Endothelial cell of umbilical vein (primary cell): ENCODE data around the gene TOM1L2. TPM values are rescaled to one million over a fixed set of nuclear protein-coding genes. Genes with fewer than 3 reads are reported as not detected.

ENCODE experiments used
- BruUV-seq: library from RNA; stranded (reverse); fragments of 400-500 nt; replicated peaks from 2 replicates; lab custom pipeline; 2021; lab: Mats Ljungman, UMichigan
- CTCF ChIA-PET: fragments of 300-600, 350-600 bp; sonication (Branson Sonifier 250); formaldehyde crosslinking; loops from one replicate; lab custom pipeline; 2021; ENCODE audit warnings: antibody characterized with exemption, inconsistent platforms; lab: Charles Lee
- POLR2A ChIA-PET: fragments of 300-600, 350-600 bp; sonication (Branson Sonifier 250); formaldehyde crosslinking; loops from one replicate; lab custom pipeline; 2021; ENCODE audit warnings: antibody characterized with exemption, inconsistent platforms; lab: Charles Lee
- DNase-seq: peaks from one replicate; pipeline ENCODE4 v3.0.0-alpha.2; 2011; ENCODE audit warnings: low read depth, low spot score
- FAIRE-seq: peaks from 2 replicates; lab custom pipeline; 2011; peaks lifted over from hg19 to GRCh38; lab: Jason Lieb, UNC
- H2AFZ ChIP-seq: 2 replicates; pipeline ENCODE4 v1.6.0; 2012; ENCODE audit warnings: low read depth, low read length, control low read depth, inconsistent platforms
- H3K27ac ChIP-seq: 2 replicates; pipeline ENCODE4 v1.5.1; 2011; ENCODE audit warnings: low read depth, mild to moderate bottlenecking, control low read depth, low read length, moderate library complexity; ENCODE audit not compliant: insufficient read depth
- H3K27me3 ChIP-seq, 2 experiments: 2 replicates each; pipeline versions ENCODE4 v1.6.0 to v1.6.1; 2011; ENCODE audit warnings: low read length in 2 of 2, mixed read lengths in 1 of 2; ENCODE audit not compliant: control insufficient read depth in 2 of 2, insufficient read depth in 2 of 2
- H3K36me3 ChIP-seq, 2 experiments: 2 replicates in 1 of 2; 3 replicates in 1 of 2; pipeline ENCODE4 v1.5.1; 2011; ENCODE audit warnings: low read length in 2 of 2, mild to moderate bottlenecking in 1 of 2, moderate library complexity in 1 of 2; ENCODE audit not compliant: control insufficient read depth in 2 of 2, insufficient read depth in 2 of 2; ENCODE audit errors: extremely low read depth in 1 of 2
- H3K4me1 ChIP-seq: 3 replicates; pipeline ENCODE4 v1.5.1; 2011; ENCODE audit warnings: mild to moderate bottlenecking, low read length; ENCODE audit not compliant: control insufficient read depth, insufficient read depth; ENCODE audit errors: extremely low read depth
- H3K4me2 ChIP-seq: 2 replicates; pipeline ENCODE4 v1.6.1; 2011; ENCODE audit warnings: low read length, control low read depth, mixed read lengths; ENCODE audit not compliant: insufficient read depth
- H3K4me3 ChIP-seq, 3 experiments: fragments of 200-600 bp in 1 of 3; sonication (generic), shearing (Covaris generic) in 1 of 3; replicated peaks in 1 of 3; 2 replicates each; pipeline ENCODE4 v1.5.1; 2011 to 2016; ENCODE audit warnings: control low read depth in 3 of 3, low read length in 3 of 3, mild to moderate bottlenecking in 2 of 3, inconsistent platforms in 1 of 3, low read depth in 1 of 3, moderate library complexity in 1 of 3; ENCODE audit not compliant: insufficient read depth in 1 of 3
- H3K79me2 ChIP-seq: 2 replicates; pipeline ENCODE4 v1.6.0; 2012; ENCODE audit warnings: low read length, inconsistent platforms; ENCODE audit not compliant: control insufficient read depth, insufficient read depth
- H3K9ac ChIP-seq: replicated peaks from 2 replicates; pipeline ENCODE3; 2011; ENCODE audit warnings: low read length, control low read depth; ENCODE audit not compliant: insufficient read depth; ENCODE audit errors: extremely low read depth
- H3K9me1 ChIP-seq: replicated peaks from 3 replicates; pipeline ENCODE4 v1.6.0; 2011; ENCODE audit warnings: mild to moderate bottlenecking, low read length; ENCODE audit not compliant: control insufficient read depth, insufficient read depth; ENCODE audit errors: extremely low read depth
- H3K9me3 ChIP-seq: replicated peaks from 2 replicates; pipeline ENCODE4 v1.5.1; 2012; ENCODE audit warnings: low read length, inconsistent platforms; ENCODE audit not compliant: control insufficient read depth, insufficient read depth
- H4K20me1 ChIP-seq: replicated peaks from 2 replicates; pipeline ENCODE3; 2011; ENCODE audit warnings: mild to moderate bottlenecking, low read length; ENCODE audit not compliant: control insufficient read depth, insufficient read depth; ENCODE audit errors: extremely low read depth
- CTCF ChIP-seq, 2 donors: IDR thresholded peaks; 1 replicate in 1 of 2; 2 replicates in 1 of 2; pipeline ENCODE4 v1.5.1; 2011; ENCODE audit warnings: low read length in 2 of 2, mild to moderate bottlenecking in 2 of 2, moderate library complexity in 2 of 2, control low read depth in 1 of 2, inconsistent platforms in 1 of 2, low read depth in 1 of 2; ENCODE audit not compliant: insufficient read depth in 1 of 2; ENCODE audit errors: extremely low read depth in 1 of 2
- EZH2 ChIP-seq: IDR thresholded peaks from 2 replicates; pipeline ENCODE4 v1.6.1; 2012; ENCODE audit warnings: borderline replicate concordance, low read depth, mild to moderate bottlenecking, moderate library complexity, low read length, inconsistent platforms; ENCODE audit not compliant: severe bottlenecking
- FOS ChIP-seq: IDR thresholded peaks from 2 replicates; pipeline ENCODE4 v1.6.1; 2011; ENCODE audit warnings: mild to moderate bottlenecking, low read length, moderate library complexity, borderline replicate concordance; ENCODE audit not compliant: insufficient read depth
- GATA2 ChIP-seq: IDR thresholded peaks from 2 replicates; pipeline ENCODE4 v1.7.0; 2011; ENCODE audit warnings: low read depth, mild to moderate bottlenecking, moderate library complexity, mixed read lengths, low read length; ENCODE audit not compliant: insufficient read length, insufficient read depth
- JUN ChIP-seq: IDR thresholded peaks from 2 replicates; pipeline ENCODE4 v1.6.1; 2011; ENCODE audit warnings: borderline replicate concordance, low read depth; ENCODE audit not compliant: insufficient read length, insufficient read depth
- MAX ChIP-seq: IDR thresholded peaks from 2 replicates; pipeline ENCODE4 v1.6.1; 2011; ENCODE audit not compliant: insufficient read depth, insufficient read length
- MYC ChIP-seq: IDR thresholded peaks from one replicate; pipeline ENCODE4 v1.6.1; 2011; ENCODE audit warnings: mild to moderate bottlenecking, low read depth, low read length
- POLR2A ChIP-seq: IDR thresholded peaks from 2 replicates; pipeline ENCODE4 v1.6.1; 2012; ENCODE audit warnings: low read depth, mild to moderate bottlenecking, control low read depth, low read length
- dilution Hi-C: fragments of 300-500 bp; cut with MboI; formaldehyde crosslinking; loops from one replicate; pipeline ENCODE4 v1.15.0; 2019; ENCODE audit warnings: low sequenced_read_pairs; ENCODE audit not compliant: extremely low pct_ligation_motif_present
- intact Hi-C: fragments of 100-400 bp; cut with micrococcal nuclease; formaldehyde crosslinking; loops from one replicate; pipeline ENCODE4 v1.10.0; 2022
- polyA plus RNA-seq, 4 experiments: library from polyadenylated mRNA; depleted of rRNA in 3 of 4; stranded (reverse) in 3 of 4; unstranded in 1 of 4; fragments of >200 nt; gene quantifications; 2 replicates each; pipeline versions ENCODE4 v1.2.1 to v1.2.3, GENCODE V29; 2011 to 2012; ENCODE audit warnings: missing spikeins in 1 of 4
- total RNA-seq: library from RNA; stranded (reverse); gene quantifications from 2 replicates; pipeline ENCODE4 v1.2.3, GENCODE V29; 2021

The TOM1L2 gene
- total and polyA plus RNA-seq, 2 donors (not counting 3 experiments of a cell fraction or from before 2014, with no cell fraction given): 31.7 to 37.6 TPM

GRCh38 chr17:17987187-17987896 lies 15.1 kb upstream of the TOM1L2 start:
- BruUV-seq: no TSS peak
- DNase-seq: no peak
- ChIA-PET POLR2A (no interaction called here), CTCF (interaction anchor here (0.6 to 1.4 kb wide), 2 partner anchors 13 to 1133 kb away, joined by 3 to 4 read pairs; no protein-coding TSS in a partner anchor)
- no peaks in the 10 kb centered on the region for H4K20me1 ChIP-seq
- TF ChIP-seq MYC: no peak
- no peak for TF ChIP-seq EZH2
- TF ChIP-seq FOS: no peak
- TF ChIP-seq GATA2: no peak
- TF ChIP-seq POLR2A: no peak
- no peak overlapping the region for H3K27ac ChIP-seq
- H3K4me3 ChIP-seq: no peak overlapping the region
- no peak overlapping the region for H3K4me2 ChIP-seq
- dilution Hi-C loops: no loop called here
- no peaks in the 10 kb centered on the region for H3K36me3 ChIP-seq
- no peaks in the 10 kb centered on the region for H3K79me2 ChIP-seq
- no peak overlapping the region for H3K9ac ChIP-seq
- H3K9me1 ChIP-seq: no peaks in the 10 kb centered on the region
- intact Hi-C loops: no loop called here
- no peaks in the 10 kb centered on the region for H3K4me1 ChIP-seq
- H2AFZ ChIP-seq: no peak overlapping the region
- no peaks in the 10 kb centered on the region for H3K9me3 ChIP-seq
- FAIRE-seq: no peak
- H3K27me3 ChIP-seq: no peaks in the 10 kb centered on the region

GRCh38 chr17:17985555-17985954 lies 13.4 kb upstream of the TOM1L2 start:
- Histone ChIP-seq H3K36me3 (no peaks in the 10 kb centered on the region), H3K4me1 (no peaks in the 10 kb centered on the region), H3K9me1 (no peaks in the 10 kb centered on the region), H3K79me2 (no peaks in the 10 kb centered on the region), H2AFZ (no peak overlapping the region), H3K27ac (no peak overlapping the region), H3K4me2 (no peak overlapping the region), H3K9ac (no peak overlapping the region), H3K9me3 (no peaks in the 10 kb centered on the region), H4K20me1 (no peaks in the 10 kb centered on the region), H3K27me3 (no peaks in the 10 kb centered on the region), H3K4me3 (no peak overlapping the region)
- ChIA-PET CTCF (interaction anchor here (1.0 to 3.1 kb wide), 11 partner anchors 9 to 94 kb away, joined by 3 to 21 read pairs (median 3); partner anchors contain the start of genes DRC3 and TOM1L2), POLR2A (no interaction called here)
- no peak for TF ChIP-seq JUN
- TF ChIP-seq MYC: no peak
- TF ChIP-seq CTCF (IDR thresholded peaks at IDR 0.05; ENCODE audit: extremely low read depth in 1 of 2, insufficient read depth in 1 of 2, low read depth in 1 of 2, low read length in 2 of 2): peak in 1 of 2 donors; percentile 41
- TF ChIP-seq MAX: no peak
- no TSS peak for BruUV-seq
- intact Hi-C loops: no loop called here
- peak; percentile 12 for FAIRE-seq
- dilution Hi-C loops: no loop called here
- DNase-seq: no peak
